Stimulated activated memory B cell treated with anti-CD40 and anti-IgM and Interleukin-4, amounts not matched to agents 10 μg/mL and 1 μg/mL and 100 μg/mL, for 72 hours (primary cell): ENCODE results near the gene CGNL1.

ENCODE experiments used
- ATAC-seq: fragments of 150-1000 bp; cut with Tn5 transposase; 2 replicates; pipeline ENCODE4 v1.10.0; 2021
- H3K27ac Mint-ChIP-seq: one replicate; pipeline ENCODE4 v1.8.0; 2022; ENCODE audit warnings: mild to moderate bottlenecking, mixed read lengths
- H3K27me3 Mint-ChIP-seq: one replicate; pipeline ENCODE4 v1.8.0; 2022; ENCODE audit warnings: mixed read lengths
- H3K36me3 Mint-ChIP-seq: one replicate; pipeline ENCODE4 v1.8.0; 2022; ENCODE audit warnings: mixed read lengths
- H3K4me1 Mint-ChIP-seq: one replicate; pipeline ENCODE4 v1.8.0; 2022; ENCODE audit warnings: mixed read lengths
- H3K4me3 Mint-ChIP-seq: one replicate; pipeline ENCODE4 v1.8.0; 2022; ENCODE audit warnings: mild to moderate bottlenecking, moderate library complexity, mixed read lengths
- H3K9me3 Mint-ChIP-seq: one replicate; pipeline ENCODE4 v1.8.0; 2022; ENCODE audit warnings: mixed read lengths

The CGNL1 gene

GRCh38 chr15:57440799-57441198, 64.5 kb downstream of the CGNL1 start:
- no peak overlapping the region for H3K4me3 Mint-ChIP-seq

GRCh38 chr15:57442335-57442734, 66.0 kb downstream of the CGNL1 start:
- no peaks in the 10 kb centered on the region for H3K4me1 Mint-ChIP-seq
- no peak for ATAC-seq
- H3K4me3 Mint-ChIP-seq, result no peak overlapping the region
- no peaks in the 10 kb centered on the region for H3K9me3 Mint-ChIP-seq
- H3K27me3 Mint-ChIP-seq, result no peaks in the 10 kb centered on the region
- no peaks in the 10 kb centered on the region for H3K36me3 Mint-ChIP-seq
- H3K27ac Mint-ChIP-seq, result no peak overlapping the region

More at GRCh38 chr15:57440799-57441198, 64.5 kb downstream of the CGNL1 start:
- H3K36me3 Mint-ChIP-seq, result no peaks in the 10 kb centered on the region
- no peak for ATAC-seq
- no peaks in the 10 kb centered on the region for H3K9me3 Mint-ChIP-seq
- H3K27ac Mint-ChIP-seq, result no peak overlapping the region
- no peaks in the 10 kb centered on the region for H3K4me1 Mint-ChIP-seq
- H3K27me3 Mint-ChIP-seq, result no peaks in the 10 kb centered on the region

GRCh38 chr15:57443486-57443885, 67.2 kb downstream of the CGNL1 start:
- no peak overlapping the region for H3K27ac Mint-ChIP-seq
- ATAC-seq, result no peak
- H3K36me3 Mint-ChIP-seq, result no peaks in the 10 kb centered on the region
- no peaks in the 10 kb centered on the region for H3K4me1 Mint-ChIP-seq
- no peak overlapping the region for H3K4me3 Mint-ChIP-seq
- no peaks in the 10 kb centered on the region for H3K27me3 Mint-ChIP-seq
- no peaks in the 10 kb centered on the region for H3K9me3 Mint-ChIP-seq

- H3K36me3 Mint-ChIP-seq, result no peaks in the 10 kb centered on the region
Measured at GRCh38 chr15:57444877-57445513, 68.7 kb downstream of the CGNL1 start.

GRCh38 chr15:57445872-57446271, 69.6 kb downstream of the CGNL1 start:
- ATAC-seq, result no peak
- no peaks in the 10 kb centered on the region for H3K9me3 Mint-ChIP-seq
- no peak overlapping the region for H3K4me3 Mint-ChIP-seq
- H3K4me1 Mint-ChIP-seq, result no peaks in the 10 kb centered on the region
- H3K27me3 Mint-ChIP-seq, result peaks cover 13% of the 10 kb centered on the region
- H3K36me3 Mint-ChIP-seq, result no peaks in the 10 kb centered on the region
- no peak overlapping the region for H3K27ac Mint-ChIP-seq

More at GRCh38 chr15:57444877-57445513, 68.7 kb downstream of the CGNL1 start:
- Mint-ChIP-seq H3K4me1 (no peaks in the 10 kb centered on the region), H3K27ac (no peak overlapping the region), H3K27me3 (peaks cover 13% of the 10 kb centered on the region), H3K4me3 (no peak overlapping the region), H3K9me3 (no peaks in the 10 kb centered on the region)
- no peak for ATAC-seq

GRCh38 chr15:57446393-57446792, 70.1 kb downstream of the CGNL1 start:
- H3K9me3 Mint-ChIP-seq, result no peaks in the 10 kb centered on the region

GRCh38 chr15:57451555-57451954, 75.2 kb downstream of the CGNL1 start:
- H3K36me3 Mint-ChIP-seq, result no peaks in the 10 kb centered on the region
- peaks cover 13% of the 10 kb centered on the region for H3K27me3 Mint-ChIP-seq
- ATAC-seq, result no peak
- no peak overlapping the region for H3K27ac Mint-ChIP-seq
- H3K4me1 Mint-ChIP-seq, result no peaks in the 10 kb centered on the region
- no peak overlapping the region for H3K4me3 Mint-ChIP-seq
- no peaks in the 10 kb centered on the region for H3K9me3 Mint-ChIP-seq

More at GRCh38 chr15:57446393-57446792, 70.1 kb downstream of the CGNL1 start:
- no peaks in the 10 kb centered on the region for H3K36me3 Mint-ChIP-seq
- H3K4me3 Mint-ChIP-seq, result no peak overlapping the region
- ATAC-seq, result no peak
- no peak overlapping the region for H3K27ac Mint-ChIP-seq
- peaks cover 13% of the 10 kb centered on the region for H3K27me3 Mint-ChIP-seq
- H3K4me1 Mint-ChIP-seq, result no peaks in the 10 kb centered on the region

- ATAC-seq, result no peak
- Mint-ChIP-seq H3K4me1 (no peaks in the 10 kb centered on the region), H3K27ac (no peak overlapping the region), H3K9me3 (no peaks in the 10 kb centered on the region), H3K27me3 (peaks cover 13% of the 10 kb centered on the region), H3K36me3 (no peaks in the 10 kb centered on the region), H3K4me3 (no peak overlapping the region)
Measured at GRCh38 chr15:57452090-57452754, 75.9 kb downstream of the CGNL1 start.

GRCh38 chr15:57455929-57456328, 79.6 kb downstream of the CGNL1 start:
- ATAC-seq, result no peak
- no peaks in the 10 kb centered on the region for H3K27me3 Mint-ChIP-seq
- no peak overlapping the region for H3K27ac Mint-ChIP-seq
- no peaks in the 10 kb centered on the region for H3K36me3 Mint-ChIP-seq
- no peaks in the 10 kb centered on the region for H3K9me3 Mint-ChIP-seq
- H3K4me1 Mint-ChIP-seq, result no peaks in the 10 kb centered on the region
- no peak overlapping the region for H3K4me3 Mint-ChIP-seq

- no peak overlapping the region for H3K4me3 Mint-ChIP-seq
- H3K27me3 Mint-ChIP-seq, result no peaks in the 10 kb centered on the region
- H3K27ac Mint-ChIP-seq, result no peak overlapping the region
- H3K36me3 Mint-ChIP-seq, result no peaks in the 10 kb centered on the region
- H3K4me1 Mint-ChIP-seq, result no peaks in the 10 kb centered on the region
- ATAC-seq, result no peak
- no peaks in the 10 kb centered on the region for H3K9me3 Mint-ChIP-seq
Measured at GRCh38 chr15:57456559-57456958, 80.3 kb downstream of the CGNL1 start.

GRCh38 chr15:57457726-57458125, 81.4 kb downstream of the CGNL1 start:
- ATAC-seq, result no peak
- Mint-ChIP-seq H3K27me3 (no peaks in the 10 kb centered on the region), H3K27ac (no peak overlapping the region), H3K36me3 (no peaks in the 10 kb centered on the region), H3K4me1 (no peaks in the 10 kb centered on the region), H3K4me3 (no peak overlapping the region), H3K9me3 (no peaks in the 10 kb centered on the region)

- H3K27me3 Mint-ChIP-seq, result no peaks in the 10 kb centered on the region
- no peaks in the 10 kb centered on the region for H3K4me1 Mint-ChIP-seq
- no peak for ATAC-seq
- no peak overlapping the region for H3K4me3 Mint-ChIP-seq
- H3K9me3 Mint-ChIP-seq, result no peaks in the 10 kb centered on the region
- H3K36me3 Mint-ChIP-seq, result no peaks in the 10 kb centered on the region
- no peak overlapping the region for H3K27ac Mint-ChIP-seq
Measured at GRCh38 chr15:57458356-57458781, 82.1 kb downstream of the CGNL1 start.

GRCh38 chr15:57460208-57460816, 84.0 kb downstream of the CGNL1 start:
- H3K9me3 Mint-ChIP-seq, result no peaks in the 10 kb centered on the region
- no peaks in the 10 kb centered on the region for H3K4me1 Mint-ChIP-seq
- no peak overlapping the region for H3K4me3 Mint-ChIP-seq
- no peak for ATAC-seq
- no peak overlapping the region for H3K27ac Mint-ChIP-seq
- H3K27me3 Mint-ChIP-seq, result peaks cover 8% of the 10 kb centered on the region
- no peaks in the 10 kb centered on the region for H3K36me3 Mint-ChIP-seq

- no peak for ATAC-seq
- H3K4me1 Mint-ChIP-seq, result no peaks in the 10 kb centered on the region
- H3K9me3 Mint-ChIP-seq, result no peaks in the 10 kb centered on the region
- peaks cover 8% of the 10 kb centered on the region for H3K27me3 Mint-ChIP-seq
- H3K4me3 Mint-ChIP-seq, result no peak overlapping the region
- H3K27ac Mint-ChIP-seq, result no peak overlapping the region
- H3K36me3 Mint-ChIP-seq, result no peaks in the 10 kb centered on the region
Measured at GRCh38 chr15:57461541-57461940, 85.2 kb downstream of the CGNL1 start.

- H3K27me3 Mint-ChIP-seq, result peaks cover 16% of the 10 kb centered on the region
- no peak overlapping the region for H3K4me3 Mint-ChIP-seq
- no peaks in the 10 kb centered on the region for H3K4me1 Mint-ChIP-seq
- H3K36me3 Mint-ChIP-seq, result no peaks in the 10 kb centered on the region
- no peaks in the 10 kb centered on the region for H3K9me3 Mint-ChIP-seq
- no peak overlapping the region for H3K27ac Mint-ChIP-seq
- no peak for ATAC-seq
Measured at GRCh38 chr15:57462381-57462780, 86.1 kb downstream of the CGNL1 start.

GRCh38 chr15:57463360-57463759, 87.1 kb downstream of the CGNL1 start:
- H3K9me3 Mint-ChIP-seq, result no peaks in the 10 kb centered on the region
- H3K27ac Mint-ChIP-seq, result no peak overlapping the region
- ATAC-seq, result no peak
- peaks cover 24% of the 10 kb centered on the region for H3K27me3 Mint-ChIP-seq
- H3K4me3 Mint-ChIP-seq, result no peak overlapping the region
- H3K4me1 Mint-ChIP-seq, result no peaks in the 10 kb centered on the region
- no peaks in the 10 kb centered on the region for H3K36me3 Mint-ChIP-seq
